WTC11 (cell line): ENCODE data around the gene HSP90AB1. TPM values are rescaled to one million over a fixed set of nuclear protein-coding genes. Genes with fewer than 3 reads are reported as not detected.

Experiments
- ATAC-seq: fragments of 200-7000 bp; cut with Tn5 transposase; 2 replicates; pipeline ENCODE4 v1.10.0; 2021; ENCODE audit warnings: mild to moderate bottlenecking, moderate library complexity
- CTCF ChIA-PET: fragments of 300-600 bp; sonication (Branson Sonifier 250); formaldehyde crosslinking; loops from one replicate; lab custom pipeline; 2021; ENCODE audit warnings: antibody characterized with exemption; lab: Charles Lee
- POLR2A ChIA-PET: fragments of 350-600 bp; sonication (Branson Sonifier 250); formaldehyde crosslinking; loops from one replicate; lab custom pipeline; 2021; ENCODE audit warnings: antibody characterized with exemption; lab: Charles Lee
- DNase-seq: peaks from one replicate; pipeline ENCODE4 v3.0.0; 2021; ENCODE audit warnings: low spot score
- H3K27ac Mint-ChIP-seq: 2 replicates; pipeline ENCODE4 v1.8.0; 2021; ENCODE audit warnings: mixed read lengths
- H3K27me3 Mint-ChIP-seq: 2 replicates; pipeline ENCODE4 v1.8.0; 2021; ENCODE audit warnings: low read depth, mild to moderate bottlenecking, moderate library complexity, mixed read lengths
- H3K36me3 Mint-ChIP-seq: 2 replicates; pipeline ENCODE4 v1.8.0; 2021; ENCODE audit warnings: mixed read lengths
- H3K4me1 Mint-ChIP-seq: 2 replicates; pipeline ENCODE4 v1.8.0; 2022; ENCODE audit warnings: mixed read lengths
- H3K4me3 Mint-ChIP-seq: 2 replicates; pipeline ENCODE4 v1.8.0; 2021; ENCODE audit warnings: mild to moderate bottlenecking, moderate library complexity, mixed read lengths
- H3K9me3 Mint-ChIP-seq: 2 replicates; pipeline ENCODE4 v1.8.0; 2021; ENCODE audit warnings: mixed read lengths
- ESRRA ChIP-seq: sonication (generic); formaldehyde crosslinking; IDR thresholded peaks from 2 replicates; pipeline ENCODE4 v1.8.1; 2022; ENCODE audit warnings: mild to moderate bottlenecking, missing genetic modification reagents, borderline replicate concordance
- ETV6 ChIP-seq: sonication (generic); formaldehyde crosslinking; IDR thresholded peaks from 2 replicates; pipeline ENCODE4 v1.8.1; 2022; ENCODE audit warnings: mild to moderate bottlenecking, missing genetic modification reagents
- GTF2I ChIP-seq: fragments of 250-450 bp; sonication (Bioruptor Pico); conservative IDR thresholded peaks from 2 replicates; pipeline ENCODE4 v1.4.0; 2021; ENCODE audit warnings: mild to moderate bottlenecking
- MYBL2 ChIP-seq: sonication (generic); formaldehyde crosslinking; IDR thresholded peaks from 2 replicates; pipeline ENCODE4 v1.8.1; 2023; ENCODE audit warnings: mild to moderate bottlenecking, moderate library complexity, missing genetic modification reagents
- NR1H2 ChIP-seq: sonication (generic); formaldehyde crosslinking; IDR thresholded peaks from 2 replicates; pipeline ENCODE4 v1.9.0; 2021; ENCODE audit warnings: mild to moderate bottlenecking, moderate library complexity, missing genetic modification reagents
- OVOL2 ChIP-seq: fragments of 250-450 bp; sonication (Bioruptor Pico); IDR thresholded peaks from 2 replicates; pipeline ENCODE4 v1.9.0; 2021; ENCODE audit warnings: mild to moderate bottlenecking, borderline replicate concordance
- RELA ChIP-seq: sonication (generic); formaldehyde crosslinking; IDR thresholded peaks from 2 replicates; pipeline ENCODE4 v1.8.1; 2022; ENCODE audit warnings: missing genetic modification reagents, mild to moderate bottlenecking, borderline replicate concordance
- SMAD4 ChIP-seq: sonication (generic); formaldehyde crosslinking; IDR thresholded peaks from 2 replicates; pipeline ENCODE4 v1.8.0; 2022; ENCODE audit warnings: mild to moderate bottlenecking, missing genetic modification reagents
- TEAD4 ChIP-seq: sonication (generic); formaldehyde crosslinking; IDR thresholded peaks from 2 replicates; pipeline ENCODE4 v1.8.0; 2022; ENCODE audit warnings: mild to moderate bottlenecking, missing genetic modification reagents
- ZBTB21 ChIP-seq: sonication (generic); formaldehyde crosslinking; IDR thresholded peaks from 2 replicates; pipeline ENCODE4 v1.8.1; 2023; ENCODE audit warnings: mild to moderate bottlenecking, missing genetic modification reagents, borderline replicate concordance
- ZNF396 ChIP-seq: fragments of 250-450 bp; sonication (Bioruptor Pico); IDR thresholded peaks from 2 replicates; pipeline ENCODE4 v1.8.0; 2021; ENCODE audit warnings: mild to moderate bottlenecking, moderate library complexity, borderline replicate concordance
- total RNA-seq: library from RNA; stranded (reverse); gene quantifications from 3 replicates; pipeline ENCODE4 v1.2.3, GENCODE V29; 2021
- TF ChIP-seq, protein P1 (sequence below): fragments of 250-450 bp; sonication (Bioruptor Pico); conservative IDR thresholded peaks from 2 replicates; pipeline ENCODE4 v1.9.0; 2021; ENCODE audit warnings: mild to moderate bottlenecking
- TF ChIP-seq, protein P2 (sequence below): sonication (generic); formaldehyde crosslinking; IDR thresholded peaks from 2 replicates; pipeline ENCODE4 v1.8.1; 2023; ENCODE audit warnings: mild to moderate bottlenecking, moderate library complexity, missing genetic modification reagents
- TF ChIP-seq, protein P3 (sequence below): sonication (generic); formaldehyde crosslinking; IDR thresholded peaks from 2 replicates; pipeline ENCODE4 v1.8.0; 2022; ENCODE audit warnings: mild to moderate bottlenecking, missing genetic modification reagents
- TF ChIP-seq, protein P4 (sequence below): sonication (generic); formaldehyde crosslinking; conservative IDR thresholded peaks from 2 replicates; pipeline ENCODE4 v1.8.1; 2023; ENCODE audit warnings: mild to moderate bottlenecking, low read depth, missing genetic modification reagents, moderate library complexity
- TF ChIP-seq, protein P5 (sequence below): sonication (generic); formaldehyde crosslinking; IDR thresholded peaks from 2 replicates; pipeline ENCODE4 v1.8.0; 2023; ENCODE audit warnings: missing genetic modification reagents
- TF ChIP-seq, protein P6 (sequence below): sonication (generic); formaldehyde crosslinking; IDR thresholded peaks from 2 replicates; pipeline ENCODE4 v1.8.1; 2022; ENCODE audit warnings: low read depth, missing genetic modification reagents, borderline replicate concordance
- TF ChIP-seq, protein P7 (sequence below): sonication (generic); formaldehyde crosslinking; IDR thresholded peaks from 2 replicates; pipeline ENCODE4 v1.8.1; 2022; ENCODE audit warnings: low read depth, mild to moderate bottlenecking, moderate library complexity, missing genetic modification reagents, borderline replicate concordance

The HSP90AB1 gene
- total RNA-seq, 1 experiment from 2014 or later: 2,171 TPM

DNA sequence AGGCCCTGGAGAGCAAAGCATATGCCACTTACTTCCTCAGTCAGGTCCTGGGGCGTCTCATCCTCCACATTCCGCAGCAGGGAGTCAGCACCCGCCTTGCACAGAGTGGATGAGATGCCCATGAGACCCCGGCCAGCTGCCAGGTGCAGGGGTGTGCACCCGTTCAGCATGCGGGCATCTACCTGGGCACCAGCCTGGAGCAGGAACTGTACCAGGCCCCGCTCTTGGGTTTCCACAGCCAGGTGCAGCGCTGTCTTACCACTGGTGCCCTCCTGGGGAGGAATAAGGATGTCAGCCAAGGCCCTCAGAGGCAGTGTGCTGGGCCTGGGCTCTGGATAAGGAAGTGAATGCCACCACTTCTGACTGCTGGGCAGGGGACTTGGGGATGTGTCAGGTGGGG, 13.1 kb downstream of the HSP90AB1 start:
- Mint-ChIP-seq H3K36me3 (peaks cover 10% of the 10 kb centered on the region; the same call in 1 of the 2 replicates), H3K27me3 (peaks cover 6% of the 10 kb centered on the region), H3K9me3 (no peaks in the 10 kb centered on the region), H3K4me3 (no peak overlapping the region), H3K4me1 (peaks cover 47% of the 10 kb centered on the region), H3K27ac (no peak overlapping the region)
- ATAC-seq: no peak
- TF ChIP-seq, protein P1, sequence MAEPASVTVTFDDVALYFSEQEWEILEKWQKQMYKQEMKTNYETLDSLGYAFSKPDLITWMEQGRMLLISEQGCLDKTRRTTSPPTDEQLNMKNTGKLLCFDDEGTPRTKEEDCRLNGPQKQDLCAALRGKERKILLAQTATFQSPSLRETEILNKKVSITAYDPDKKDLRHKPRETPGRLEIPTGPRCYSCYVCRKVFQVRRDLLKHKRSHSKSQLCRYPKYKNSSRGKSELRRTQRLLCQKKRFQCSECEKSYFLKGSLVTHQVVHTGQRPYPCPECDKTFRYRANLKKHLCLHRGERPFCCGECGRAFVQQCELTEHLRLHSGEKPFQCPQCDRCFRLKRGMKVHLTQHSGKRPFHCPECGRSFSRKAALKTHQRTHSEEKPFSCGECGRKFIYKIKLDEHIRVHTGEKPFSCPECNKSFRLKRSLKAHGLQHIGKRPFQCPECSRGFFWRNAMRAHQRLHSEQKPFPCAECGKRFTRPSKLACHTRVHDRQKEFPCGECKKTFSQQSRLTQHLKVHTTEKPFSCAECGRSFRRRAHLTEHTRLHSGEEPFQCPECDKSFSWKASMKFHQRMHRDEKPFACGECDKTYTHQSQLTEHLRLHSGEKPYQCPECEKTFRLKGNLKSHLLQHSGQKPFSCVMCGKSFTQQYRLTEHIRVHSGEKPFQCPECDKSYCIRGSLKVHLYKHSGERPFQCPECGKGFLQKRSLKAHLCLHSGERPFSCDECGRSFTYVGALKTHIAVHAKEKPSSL (CRISPR knock-in tag): no peak
- TF ChIP-seq RELA (CRISPR knock-in tag) (no peak), MYBL2 (CRISPR knock-in tag) (no peak), ESRRA (CRISPR knock-in tag) (no peak), ZBTB21 (CRISPR knock-in tag) (no peak), GTF2I (CRISPR knock-in tag) (no peak), TEAD4 (CRISPR knock-in tag) (no peak), OVOL2 (CRISPR knock-in tag) (no peak)
- TF ChIP-seq, protein P2, sequence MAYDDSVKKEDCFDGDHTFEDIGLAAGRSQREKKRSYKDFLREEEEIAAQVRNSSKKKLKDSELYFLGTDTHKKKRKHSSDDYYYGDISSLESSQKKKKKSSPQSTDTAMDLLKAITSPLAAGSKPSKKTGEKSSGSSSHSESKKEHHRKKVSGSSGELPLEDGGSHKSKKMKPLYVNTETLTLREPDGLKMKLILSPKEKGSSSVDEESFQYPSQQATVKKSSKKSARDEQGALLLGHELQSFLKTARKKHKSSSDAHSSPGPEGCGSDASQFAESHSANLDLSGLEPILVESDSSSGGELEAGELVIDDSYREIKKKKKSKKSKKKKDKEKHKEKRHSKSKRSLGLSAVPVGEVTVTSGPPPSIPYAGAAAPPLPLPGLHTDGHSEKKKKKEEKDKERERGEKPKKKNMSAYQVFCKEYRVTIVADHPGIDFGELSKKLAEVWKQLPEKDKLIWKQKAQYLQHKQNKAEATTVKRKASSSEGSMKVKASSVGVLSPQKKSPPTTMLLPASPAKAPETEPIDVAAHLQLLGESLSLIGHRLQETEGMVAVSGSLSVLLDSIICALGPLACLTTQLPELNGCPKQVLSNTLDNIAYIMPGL (CRISPR knock-in tag): no peak
- TF ChIP-seq, protein P3, sequence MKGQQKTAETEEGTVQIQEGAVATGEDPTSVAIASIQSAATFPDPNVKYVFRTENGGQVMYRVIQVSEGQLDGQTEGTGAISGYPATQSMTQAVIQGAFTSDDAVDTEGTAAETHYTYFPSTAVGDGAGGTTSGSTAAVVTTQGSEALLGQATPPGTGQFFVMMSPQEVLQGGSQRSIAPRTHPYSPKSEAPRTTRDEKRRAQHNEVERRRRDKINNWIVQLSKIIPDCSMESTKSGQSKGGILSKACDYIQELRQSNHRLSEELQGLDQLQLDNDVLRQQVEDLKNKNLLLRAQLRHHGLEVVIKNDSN (CRISPR knock-in tag): no peak
- DNase-seq: no peak
- CTCF ChIA-PET: no interaction called here
- POLR2A ChIA-PET: no interaction called here

DNA sequence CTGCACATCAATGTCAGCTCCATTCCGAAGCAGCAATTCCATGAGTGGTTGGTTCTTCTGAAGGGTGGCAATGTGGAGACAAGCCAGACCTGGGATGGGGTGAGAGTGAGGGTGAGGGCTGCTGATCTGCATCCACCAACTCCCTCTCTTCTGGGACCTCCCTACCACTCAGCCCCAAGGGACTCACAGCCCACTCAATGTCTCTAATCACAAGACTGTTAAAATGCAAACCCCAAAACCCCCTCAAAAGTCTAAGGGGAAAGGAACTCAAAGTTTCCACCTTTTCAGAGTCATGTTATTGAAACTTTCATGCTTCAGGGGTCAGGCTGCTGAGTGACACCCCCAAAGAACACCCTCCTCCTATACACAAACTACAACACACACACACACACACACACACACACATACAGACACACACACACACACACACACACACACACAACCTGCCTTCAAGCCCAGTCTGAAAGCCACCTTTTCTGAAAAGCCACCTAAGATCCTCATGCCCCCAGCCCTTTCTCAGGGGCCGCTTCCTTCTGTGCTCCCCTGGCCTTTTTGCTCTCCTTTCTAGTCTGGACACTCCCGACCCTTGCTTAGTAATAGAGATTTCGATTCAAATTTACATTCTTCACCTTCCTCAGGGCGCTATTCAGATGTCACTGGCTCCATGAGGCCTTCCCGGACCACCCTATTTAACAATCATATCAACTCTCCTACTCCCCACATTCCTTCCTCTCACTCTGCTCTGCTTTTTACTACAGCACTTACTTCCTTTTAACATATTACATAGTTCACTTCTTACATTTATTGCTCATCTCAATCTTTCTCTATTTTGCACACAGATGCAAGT, 13.8 kb downstream of the HSP90AB1 start:
- CTCF ChIA-PET: no interaction called here
- Mint-ChIP-seq H3K4me3 (no peak overlapping the region), H3K27me3 (peaks cover 6% of the 10 kb centered on the region), H3K27ac (no peak overlapping the region), H3K9me3 (no peaks in the 10 kb centered on the region), H3K36me3 (peaks cover 5% of the 10 kb centered on the region; the same call in 1 of the 2 replicates), H3K4me1 (peaks cover 41% of the 10 kb centered on the region)
- TF ChIP-seq, protein P4, sequence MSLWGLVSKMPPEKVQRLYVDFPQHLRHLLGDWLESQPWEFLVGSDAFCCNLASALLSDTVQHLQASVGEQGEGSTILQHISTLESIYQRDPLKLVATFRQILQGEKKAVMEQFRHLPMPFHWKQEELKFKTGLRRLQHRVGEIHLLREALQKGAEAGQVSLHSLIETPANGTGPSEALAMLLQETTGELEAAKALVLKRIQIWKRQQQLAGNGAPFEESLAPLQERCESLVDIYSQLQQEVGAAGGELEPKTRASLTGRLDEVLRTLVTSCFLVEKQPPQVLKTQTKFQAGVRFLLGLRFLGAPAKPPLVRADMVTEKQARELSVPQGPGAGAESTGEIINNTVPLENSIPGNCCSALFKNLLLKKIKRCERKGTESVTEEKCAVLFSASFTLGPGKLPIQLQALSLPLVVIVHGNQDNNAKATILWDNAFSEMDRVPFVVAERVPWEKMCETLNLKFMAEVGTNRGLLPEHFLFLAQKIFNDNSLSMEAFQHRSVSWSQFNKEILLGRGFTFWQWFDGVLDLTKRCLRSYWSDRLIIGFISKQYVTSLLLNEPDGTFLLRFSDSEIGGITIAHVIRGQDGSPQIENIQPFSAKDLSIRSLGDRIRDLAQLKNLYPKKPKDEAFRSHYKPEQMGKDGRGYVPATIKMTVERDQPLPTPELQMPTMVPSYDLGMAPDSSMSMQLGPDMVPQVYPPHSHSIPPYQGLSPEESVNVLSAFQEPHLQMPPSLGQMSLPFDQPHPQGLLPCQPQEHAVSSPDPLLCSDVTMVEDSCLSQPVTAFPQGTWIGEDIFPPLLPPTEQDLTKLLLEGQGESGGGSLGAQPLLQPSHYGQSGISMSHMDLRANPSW: no peak
- ATAC-seq: no peak
- DNase-seq: no peak
- POLR2A ChIA-PET: no interaction called here

DNA sequence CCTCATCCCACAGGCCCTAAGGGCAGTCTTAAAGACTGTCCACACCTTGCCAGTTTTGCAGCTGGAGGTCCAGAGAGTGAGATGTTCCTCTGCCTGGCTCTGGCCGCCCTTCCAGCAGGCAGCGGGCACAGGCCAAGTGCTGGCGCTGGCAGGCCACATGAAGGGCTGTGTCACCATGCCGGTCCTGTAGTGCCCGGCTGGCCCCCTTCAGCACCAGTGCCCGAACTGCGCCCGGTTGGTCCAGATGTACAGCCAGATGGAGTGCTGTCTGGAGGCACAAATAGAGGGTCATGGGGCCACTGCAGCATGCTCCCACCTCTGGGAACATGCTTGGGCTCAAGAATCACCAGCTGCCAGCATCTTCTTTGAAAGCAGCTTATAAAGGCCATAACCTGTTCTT, 14.7 kb downstream of the HSP90AB1 start:
- no peak for ATAC-seq
- DNase-seq: no peak
- CTCF ChIA-PET: interaction anchor here (1.1 to 1.7 kb wide), 2 partner anchors 43 to 89 kb away, joined by 3 to 6 read pairs; no protein-coding TSS in a partner anchor
- POLR2A ChIA-PET: no interaction called here
- Mint-ChIP-seq H3K27ac (no peak overlapping the region), H3K27me3 (peaks cover 6% of the 10 kb centered on the region), H3K36me3 (peaks cover 4% of the 10 kb centered on the region; the same call in 1 of the 2 replicates), H3K4me3 (no peak overlapping the region), H3K9me3 (no peaks in the 10 kb centered on the region), H3K4me1 (peaks cover 34% of the 10 kb centered on the region)
- TF ChIP-seq, protein P5, sequence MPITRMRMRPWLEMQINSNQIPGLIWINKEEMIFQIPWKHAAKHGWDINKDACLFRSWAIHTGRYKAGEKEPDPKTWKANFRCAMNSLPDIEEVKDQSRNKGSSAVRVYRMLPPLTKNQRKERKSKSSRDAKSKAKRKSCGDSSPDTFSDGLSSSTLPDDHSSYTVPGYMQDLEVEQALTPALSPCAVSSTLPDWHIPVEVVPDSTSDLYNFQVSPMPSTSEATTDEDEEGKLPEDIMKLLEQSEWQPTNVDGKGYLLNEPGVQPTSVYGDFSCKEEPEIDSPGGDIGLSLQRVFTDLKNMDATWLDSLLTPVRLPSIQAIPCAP: no peak
- no peak for TF ChIP-seq SMAD4 (CRISPR knock-in tag)
- TF ChIP-seq NR1H2: no peak
- TF ChIP-seq, protein P3 (CRISPR knock-in tag): no peak
- TF ChIP-seq RELA (CRISPR knock-in tag): no peak
- TF ChIP-seq, protein P6, sequence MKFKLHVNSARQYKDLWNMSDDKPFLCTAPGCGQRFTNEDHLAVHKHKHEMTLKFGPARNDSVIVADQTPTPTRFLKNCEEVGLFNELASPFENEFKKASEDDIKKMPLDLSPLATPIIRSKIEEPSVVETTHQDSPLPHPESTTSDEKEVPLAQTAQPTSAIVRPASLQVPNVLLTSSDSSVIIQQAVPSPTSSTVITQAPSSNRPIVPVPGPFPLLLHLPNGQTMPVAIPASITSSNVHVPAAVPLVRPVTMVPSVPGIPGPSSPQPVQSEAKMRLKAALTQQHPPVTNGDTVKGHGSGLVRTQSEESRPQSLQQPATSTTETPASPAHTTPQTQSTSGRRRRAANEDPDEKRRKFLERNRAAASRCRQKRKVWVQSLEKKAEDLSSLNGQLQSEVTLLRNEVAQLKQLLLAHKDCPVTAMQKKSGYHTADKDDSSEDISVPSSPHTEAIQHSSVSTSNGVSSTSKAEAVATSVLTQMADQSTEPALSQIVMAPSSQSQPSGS (CRISPR knock-in tag): no peak
- TF ChIP-seq, protein P7, sequence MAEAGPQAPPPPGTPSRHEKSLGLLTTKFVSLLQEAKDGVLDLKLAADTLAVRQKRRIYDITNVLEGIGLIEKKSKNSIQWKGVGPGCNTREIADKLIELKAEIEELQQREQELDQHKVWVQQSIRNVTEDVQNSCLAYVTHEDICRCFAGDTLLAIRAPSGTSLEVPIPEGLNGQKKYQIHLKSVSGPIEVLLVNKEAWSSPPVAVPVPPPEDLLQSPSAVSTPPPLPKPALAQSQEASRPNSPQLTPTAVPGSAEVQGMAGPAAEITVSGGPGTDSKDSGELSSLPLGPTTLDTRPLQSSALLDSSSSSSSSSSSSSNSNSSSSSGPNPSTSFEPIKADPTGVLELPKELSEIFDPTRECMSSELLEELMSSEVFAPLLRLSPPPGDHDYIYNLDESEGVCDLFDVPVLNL: no peak
- no peak for TF ChIP-seq ETV6
- no peak for TF ChIP-seq ZNF396
